Myometrial cell (primary cell): ENCODE results near the gene NOX4. TPM values are rescaled to one million over a fixed set of nuclear protein-coding genes. Genes with fewer than 3 reads are reported as not detected.

Experiments used
- total RNA-seq: library from RNA; depleted of rRNA; stranded (reverse); fragments of >200 nt; gene quantifications from 2 replicates; pipeline ENCODE4 v1.2.3, GENCODE V29; 2015

The NOX4 gene
- total RNA-seq = 0.71 and 6.9 TPM in 2 replicates

GRCh38 chr11:89490981-89491690, at the start of gene NOX4:
Gene NOX4 (minus strand): TSS chr11:89491375. CDS start chr11:89491246, 129 bp downstream.

Other genes with a start within 250 kb of the NOX4 start
- gene TRIM77, start 218.9 kb upstream of the NOX4 start, total RNA-seq = not detected in 2 replicates